SK-N-SH treated with all-trans-retinoic acid at 6 μM for 48 hours (cell line): ENCODE measurements around the gene HOXB7.

ENCODE experiments used
- ATAC-seq: fragments of 200-7000 bp; cut with Tn5 transposase; 3 replicates; pipeline ENCODE4 v1.9.1; 2020; ENCODE audit warnings: mild to moderate bottlenecking, moderate library complexity
- ARNTL ChIP-seq: fragments of 450-650 bp; formaldehyde crosslinking; IDR thresholded peaks from 2 replicates; pipeline ENCODE4 v1.5.0; 2020; ENCODE audit warnings: low read depth, mild to moderate bottlenecking, moderate library complexity, borderline replicate concordance
- BACH2 ChIP-seq: fragments of 250-450 bp; sonication (Bioruptor Pico); IDR thresholded peaks from 2 replicates; pipeline ENCODE4 v1.9.0; 2021; ENCODE audit warnings: mild to moderate bottlenecking, borderline replicate concordance
- ESRRG ChIP-seq: fragments of 250-450 bp; sonication (Bioruptor Pico); IDR thresholded peaks from 2 replicates; pipeline ENCODE4 v1.6.1; 2021; ENCODE audit warnings: mild to moderate bottlenecking
- GLIS3 ChIP-seq: fragments of 250-450 bp; sonication (Bioruptor Pico); IDR thresholded peaks from 2 replicates; pipeline ENCODE4 v1.5.0; 2020; ENCODE audit warnings: mild to moderate bottlenecking, moderate library complexity
- ISL1 ChIP-seq: fragments of 250-450 bp; sonication (Bioruptor Pico); IDR thresholded peaks from 2 replicates; pipeline ENCODE4 v2.1.2; 2022; ENCODE audit warnings: mild to moderate bottlenecking, moderate library complexity
- OSR1 ChIP-seq: fragments of 250-450 bp; sonication (Bioruptor Pico); IDR thresholded peaks from 2 replicates; pipeline ENCODE4 v1.8.0; 2022; ENCODE audit warnings: moderate library complexity, mild to moderate bottlenecking, inconsistent platforms
- PPARA ChIP-seq: fragments of 250-450 bp; sonication (Bioruptor Pico); IDR thresholded peaks from 2 replicates; pipeline ENCODE4 v1.5.0; 2020; ENCODE audit warnings: mild to moderate bottlenecking, borderline replicate concordance
- RARB ChIP-seq: fragments of 250-450 bp; sonication (Bioruptor Pico); IDR thresholded peaks from 2 replicates; pipeline ENCODE4 v1.8.0; 2021; ENCODE audit warnings: mild to moderate bottlenecking, moderate library complexity
- SNAI2 ChIP-seq: fragments of 250-450 bp; sonication (Bioruptor Pico); IDR thresholded peaks from 2 replicates; pipeline ENCODE4 v1.5.0; 2020; ENCODE audit warnings: mild to moderate bottlenecking, moderate library complexity
- TCF4 ChIP-seq: fragments of 250-450 bp; sonication (Bioruptor Pico); IDR thresholded peaks from 2 replicates; pipeline ENCODE4 v1.8.0; 2021; ENCODE audit warnings: mild to moderate bottlenecking, moderate library complexity, borderline replicate concordance
- TOX ChIP-seq: fragments of 250-450 bp; sonication (Bioruptor Pico); IDR thresholded peaks from 2 replicates; pipeline ENCODE4 v1.8.0; 2021; ENCODE audit warnings: mild to moderate bottlenecking, moderate library complexity, borderline replicate concordance
- ZC3H10 ChIP-seq: fragments of 250-450 bp; sonication (Bioruptor Pico); IDR thresholded peaks from 2 replicates; pipeline ENCODE4 v1.5.1; 2021; ENCODE audit warnings: mild to moderate bottlenecking, moderate library complexity
- ZFP3 ChIP-seq: fragments of 250-450 bp; sonication (Bioruptor Pico); IDR thresholded peaks from 2 replicates; pipeline ENCODE4 v1.5.0; 2020; ENCODE audit warnings: mild to moderate bottlenecking, moderate library complexity
- ZNF70 ChIP-seq: fragments of 450-650 bp; formaldehyde crosslinking; IDR thresholded peaks from 2 replicates; pipeline ENCODE4 v1.5.0; 2020; ENCODE audit warnings: mild to moderate bottlenecking, moderate library complexity
- ZNF8 ChIP-seq: fragments of 450-650 bp; formaldehyde crosslinking; IDR thresholded peaks from 2 replicates; pipeline ENCODE4 v1.5.0; 2020; ENCODE audit warnings: mild to moderate bottlenecking, moderate library complexity
- TF ChIP-seq, protein P1 (sequence below): fragments of 250-450 bp; sonication (Bioruptor Pico); IDR thresholded peaks from 2 replicates; pipeline ENCODE4 v1.5.0; 2020; ENCODE audit warnings: mild to moderate bottlenecking, moderate library complexity
- TF ChIP-seq, protein P2 (sequence below): fragments of 250-450 bp; sonication (Bioruptor Pico); IDR thresholded peaks from 2 replicates; pipeline ENCODE4 v1.8.0; 2021; ENCODE audit warnings: low read depth, mild to moderate bottlenecking, moderate library complexity, borderline replicate concordance
- TF ChIP-seq, protein P3 (sequence below): fragments of 250-450 bp; sonication (Bioruptor Pico); IDR thresholded peaks from 2 replicates; pipeline ENCODE4 v1.8.0; 2020; ENCODE audit warnings: mild to moderate bottlenecking, moderate library complexity, borderline replicate concordance
- TF ChIP-seq, protein P4 (sequence below): fragments of 250-450 bp; sonication (Bioruptor Pico); IDR thresholded peaks from 2 replicates; pipeline ENCODE4 v1.5.1; 2021; ENCODE audit warnings: mild to moderate bottlenecking, moderate library complexity
- TF ChIP-seq, protein P5 (sequence below): fragments of 250-450 bp; sonication (Bioruptor Pico); IDR thresholded peaks from 2 replicates; pipeline ENCODE4 v1.5.1; 2020; ENCODE audit warnings: low read depth, mild to moderate bottlenecking, moderate library complexity

HOXB7 gene

DNA sequence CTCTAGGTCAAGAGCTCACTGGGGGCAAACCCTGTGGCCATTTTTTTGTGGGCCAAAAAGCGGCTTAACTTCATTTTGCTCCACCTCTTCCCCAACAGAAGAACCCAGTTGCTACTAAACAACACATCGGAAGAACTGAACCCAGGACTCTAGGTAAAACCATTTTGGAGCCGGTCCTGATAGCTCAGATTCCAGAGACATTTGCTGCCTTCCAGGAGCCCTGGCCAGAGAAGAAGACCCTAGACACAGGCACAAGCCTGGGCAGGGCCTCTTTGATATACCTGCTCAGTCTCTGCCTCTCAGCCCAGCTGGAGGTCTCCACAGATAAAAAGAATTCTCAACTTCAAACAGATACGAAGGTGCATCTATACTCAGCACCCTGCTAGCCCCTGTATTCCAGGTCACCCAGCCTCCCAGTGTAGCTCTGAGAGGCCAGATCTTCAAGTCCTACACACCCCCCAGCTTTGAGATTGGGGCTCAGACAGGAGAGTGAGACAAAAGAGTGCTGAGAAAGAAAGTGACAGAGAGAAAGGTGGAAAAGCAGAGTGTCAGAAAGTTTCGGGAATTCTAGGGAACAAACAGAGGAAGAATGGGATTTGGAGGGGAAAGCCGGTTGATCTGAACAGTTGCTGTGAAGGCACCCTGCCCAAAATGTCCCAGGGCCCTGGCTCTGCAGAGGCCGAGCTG is 21.9 kb upstream of the HOXB7 start:
- ATAC-seq, result no peak
- TF ChIP-seq, protein P1, sequence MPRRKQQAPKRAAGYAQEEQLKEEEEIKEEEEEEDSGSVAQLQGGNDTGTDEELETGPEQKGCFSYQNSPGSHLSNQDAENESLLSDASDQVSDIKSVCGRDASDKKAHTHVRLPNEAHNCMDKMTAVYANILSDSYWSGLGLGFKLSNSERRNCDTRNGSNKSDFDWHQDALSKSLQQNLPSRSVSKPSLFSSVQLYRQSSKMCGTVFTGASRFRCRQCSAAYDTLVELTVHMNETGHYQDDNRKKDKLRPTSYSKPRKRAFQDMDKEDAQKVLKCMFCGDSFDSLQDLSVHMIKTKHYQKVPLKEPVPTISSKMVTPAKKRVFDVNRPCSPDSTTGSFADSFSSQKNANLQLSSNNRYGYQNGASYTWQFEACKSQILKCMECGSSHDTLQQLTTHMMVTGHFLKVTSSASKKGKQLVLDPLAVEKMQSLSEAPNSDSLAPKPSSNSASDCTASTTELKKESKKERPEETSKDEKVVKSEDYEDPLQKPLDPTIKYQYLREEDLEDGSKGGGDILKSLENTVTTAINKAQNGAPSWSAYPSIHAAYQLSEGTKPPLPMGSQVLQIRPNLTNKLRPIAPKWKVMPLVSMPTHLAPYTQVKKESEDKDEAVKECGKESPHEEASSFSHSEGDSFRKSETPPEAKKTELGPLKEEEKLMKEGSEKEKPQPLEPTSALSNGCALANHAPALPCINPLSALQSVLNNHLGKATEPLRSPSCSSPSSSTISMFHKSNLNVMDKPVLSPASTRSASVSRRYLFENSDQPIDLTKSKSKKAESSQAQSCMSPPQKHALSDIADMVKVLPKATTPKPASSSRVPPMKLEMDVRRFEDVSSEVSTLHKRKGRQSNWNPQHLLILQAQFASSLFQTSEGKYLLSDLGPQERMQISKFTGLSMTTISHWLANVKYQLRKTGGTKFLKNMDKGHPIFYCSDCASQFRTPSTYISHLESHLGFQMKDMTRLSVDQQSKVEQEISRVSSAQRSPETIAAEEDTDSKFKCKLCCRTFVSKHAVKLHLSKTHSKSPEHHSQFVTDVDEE (CRISPR knock-in tag), result no peak
- no peak for TF ChIP-seq ZNF8 (CRISPR knock-in tag)
- TF ChIP-seq ZNF70 (CRISPR knock-in tag), result no peak
- TF ChIP-seq, protein P2, sequence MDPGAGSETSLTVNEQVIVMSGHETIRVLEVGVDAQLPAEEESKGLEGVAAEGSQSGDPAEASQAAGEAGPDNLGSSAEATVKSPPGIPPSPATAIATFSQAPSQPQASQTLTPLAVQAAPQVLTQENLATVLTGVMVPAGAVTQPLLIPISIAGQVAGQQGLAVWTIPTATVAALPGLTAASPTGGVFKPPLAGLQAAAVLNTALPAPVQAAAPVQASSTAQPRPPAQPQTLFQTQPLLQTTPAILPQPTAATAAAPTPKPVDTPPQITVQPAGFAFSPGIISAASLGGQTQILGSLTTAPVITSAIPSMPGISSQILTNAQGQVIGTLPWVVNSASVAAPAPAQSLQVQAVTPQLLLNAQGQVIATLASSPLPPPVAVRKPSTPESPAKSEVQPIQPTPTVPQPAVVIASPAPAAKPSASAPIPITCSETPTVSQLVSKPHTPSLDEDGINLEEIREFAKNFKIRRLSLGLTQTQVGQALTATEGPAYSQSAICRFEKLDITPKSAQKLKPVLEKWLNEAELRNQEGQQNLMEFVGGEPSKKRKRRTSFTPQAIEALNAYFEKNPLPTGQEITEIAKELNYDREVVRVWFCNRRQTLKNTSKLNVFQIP (CRISPR knock-in tag), result no peak
- TF ChIP-seq, protein P3, sequence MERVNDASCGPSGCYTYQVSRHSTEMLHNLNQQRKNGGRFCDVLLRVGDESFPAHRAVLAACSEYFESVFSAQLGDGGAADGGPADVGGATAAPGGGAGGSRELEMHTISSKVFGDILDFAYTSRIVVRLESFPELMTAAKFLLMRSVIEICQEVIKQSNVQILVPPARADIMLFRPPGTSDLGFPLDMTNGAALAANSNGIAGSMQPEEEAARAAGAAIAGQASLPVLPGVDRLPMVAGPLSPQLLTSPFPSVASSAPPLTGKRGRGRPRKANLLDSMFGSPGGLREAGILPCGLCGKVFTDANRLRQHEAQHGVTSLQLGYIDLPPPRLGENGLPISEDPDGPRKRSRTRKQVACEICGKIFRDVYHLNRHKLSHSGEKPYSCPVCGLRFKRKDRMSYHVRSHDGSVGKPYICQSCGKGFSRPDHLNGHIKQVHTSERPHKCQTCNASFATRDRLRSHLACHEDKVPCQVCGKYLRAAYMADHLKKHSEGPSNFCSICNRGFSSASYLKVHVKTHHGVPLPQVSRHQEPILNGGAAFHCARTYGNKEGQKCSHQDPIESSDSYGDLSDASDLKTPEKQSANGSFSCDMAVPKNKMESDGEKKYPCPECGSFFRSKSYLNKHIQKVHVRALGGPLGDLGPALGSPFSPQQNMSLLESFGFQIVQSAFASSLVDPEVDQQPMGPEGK (CRISPR knock-in tag), result no peak
- no peak for TF ChIP-seq OSR1 (CRISPR knock-in tag)
- no peak for TF ChIP-seq ZC3H10
- no peak for TF ChIP-seq SNAI2 (CRISPR knock-in tag)
- TF ChIP-seq, protein P4, sequence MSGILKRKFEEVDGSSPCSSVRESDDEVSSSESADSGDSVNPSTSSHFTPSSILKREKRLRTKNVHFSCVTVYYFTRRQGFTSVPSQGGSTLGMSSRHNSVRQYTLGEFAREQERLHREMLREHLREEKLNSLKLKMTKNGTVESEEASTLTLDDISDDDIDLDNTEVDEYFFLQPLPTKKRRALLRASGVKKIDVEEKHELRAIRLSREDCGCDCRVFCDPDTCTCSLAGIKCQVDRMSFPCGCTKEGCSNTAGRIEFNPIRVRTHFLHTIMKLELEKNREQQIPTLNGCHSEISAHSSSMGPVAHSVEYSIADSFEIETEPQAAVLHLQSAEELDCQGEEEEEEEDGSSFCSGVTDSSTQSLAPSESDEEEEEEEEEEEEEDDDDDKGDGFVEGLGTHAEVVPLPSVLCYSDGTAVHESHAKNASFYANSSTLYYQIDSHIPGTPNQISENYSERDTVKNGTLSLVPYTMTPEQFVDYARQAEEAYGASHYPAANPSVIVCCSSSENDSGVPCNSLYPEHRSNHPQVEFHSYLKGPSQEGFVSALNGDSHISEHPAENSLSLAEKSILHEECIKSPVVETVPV, result no peak
- TF ChIP-seq GLIS3 (CRISPR knock-in tag), result no peak
- no peak for TF ChIP-seq BACH2 (CRISPR knock-in tag)
- TF ChIP-seq PPARA (CRISPR knock-in tag), result no peak
- no peak for TF ChIP-seq TOX
- TF ChIP-seq, protein P5, sequence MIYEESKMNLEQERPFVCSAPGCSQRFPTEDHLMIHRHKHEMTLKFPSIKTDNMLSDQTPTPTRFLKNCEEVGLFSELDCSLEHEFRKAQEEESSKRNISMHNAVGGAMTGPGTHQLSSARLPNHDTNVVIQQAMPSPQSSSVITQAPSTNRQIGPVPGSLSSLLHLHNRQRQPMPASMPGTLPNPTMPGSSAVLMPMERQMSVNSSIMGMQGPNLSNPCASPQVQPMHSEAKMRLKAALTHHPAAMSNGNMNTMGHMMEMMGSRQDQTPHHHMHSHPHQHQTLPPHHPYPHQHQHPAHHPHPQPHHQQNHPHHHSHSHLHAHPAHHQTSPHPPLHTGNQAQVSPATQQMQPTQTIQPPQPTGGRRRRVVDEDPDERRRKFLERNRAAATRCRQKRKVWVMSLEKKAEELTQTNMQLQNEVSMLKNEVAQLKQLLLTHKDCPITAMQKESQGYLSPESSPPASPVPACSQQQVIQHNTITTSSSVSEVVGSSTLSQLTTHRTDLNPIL (CRISPR knock-in tag), result no peak
- TF ChIP-seq TCF4 (CRISPR knock-in tag), result no peak
- TF ChIP-seq ZFP3 (CRISPR knock-in tag), result no peak
- no peak for TF ChIP-seq RARB (CRISPR knock-in tag)
- TF ChIP-seq ESRRG, result no peak
- no peak for TF ChIP-seq ARNTL

DNA sequence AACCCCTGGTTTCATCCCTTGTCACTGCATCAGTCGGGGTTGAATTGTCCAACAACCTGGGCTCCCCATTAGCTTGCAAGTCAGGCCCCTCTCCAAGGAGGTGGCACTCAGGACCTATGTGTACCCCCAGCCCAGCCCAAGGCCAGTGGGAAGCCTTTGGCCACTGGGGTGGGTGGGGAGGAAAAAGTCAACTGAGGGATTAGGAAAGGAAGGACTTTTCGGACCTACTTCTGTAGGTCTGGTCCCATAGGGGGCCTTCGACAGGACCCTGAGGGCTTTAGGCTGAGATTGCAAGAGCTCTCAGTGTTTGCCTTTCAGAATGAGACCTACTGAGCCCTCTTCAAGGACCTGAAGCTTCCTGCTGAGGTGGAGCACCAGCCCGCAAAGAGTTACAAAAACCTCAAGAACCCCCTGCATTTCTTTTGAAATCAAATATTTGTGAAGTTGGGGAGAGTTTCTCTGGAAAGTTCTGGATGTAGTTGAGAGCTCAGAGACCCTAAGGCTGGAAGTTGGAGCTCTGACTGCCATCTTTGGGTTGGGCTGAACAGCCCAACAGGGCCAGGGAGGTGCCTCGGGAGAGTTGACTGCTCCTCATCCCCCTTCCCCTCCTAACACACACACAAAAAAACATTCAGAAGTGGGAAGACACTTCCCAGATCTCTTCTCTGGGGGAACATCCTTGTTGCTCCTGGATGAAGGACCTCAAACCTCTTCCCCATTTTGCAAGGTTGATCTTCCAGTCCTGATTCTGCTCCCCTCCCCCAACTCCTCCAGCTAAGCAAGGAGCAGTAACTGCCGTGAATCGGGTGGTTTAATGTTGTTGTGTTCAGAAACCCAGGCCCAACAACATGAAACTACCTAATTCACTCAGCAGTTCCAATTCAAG is 21.1 kb upstream of the HOXB7 start:
- no peak for ATAC-seq
- TF ChIP-seq PPARA (CRISPR knock-in tag), result no peak
- no peak for TF ChIP-seq ZC3H10
- TF ChIP-seq OSR1 (CRISPR knock-in tag), result no peak
- TF ChIP-seq ISL1 (CRISPR knock-in tag), result no peak
- TF ChIP-seq BACH2 (CRISPR knock-in tag), result no peak
- TF ChIP-seq RARB (CRISPR knock-in tag), result no peak
- no peak for TF ChIP-seq TCF4 (CRISPR knock-in tag)
- no peak for TF ChIP-seq ZNF70 (CRISPR knock-in tag)
- TF ChIP-seq, protein P1 (CRISPR knock-in tag), result no peak
